GM13977 (cell line): ENCODE data around the gene F10.
"Not testable (repeated sequence)": the region's sequence is repeated elsewhere in the genome, so short reads cannot be mapped to it uniquely, and the experiment has no call there.

Source experiments
- DNase-seq: peaks from one replicate; pipeline ENCODE4 v3.0.0; 2012; ENCODE audit warnings: low spot score
- CTCF ChIP-seq: IDR thresholded peaks from 2 replicates; pipeline ENCODE4 v1.5.1; 2012; ENCODE audit warnings: mild to moderate bottlenecking, control low read depth; ENCODE audit not compliant: insufficient read depth; ENCODE audit errors: extremely low read depth, missing control alignments
- in situ Hi-C: fragments of 300-500 bp; cut with MboI; formaldehyde crosslinking; loops from one replicate; pipeline ENCODE4 v1.12.0; 2022; ENCODE audit warnings: low sequenced_read_pairs, low pct_unique_long_range_greater_than_20kb, mixed read lengths, inconsistent platforms; ENCODE audit not compliant: unreplicated experiment

Gene F10

DNA sequence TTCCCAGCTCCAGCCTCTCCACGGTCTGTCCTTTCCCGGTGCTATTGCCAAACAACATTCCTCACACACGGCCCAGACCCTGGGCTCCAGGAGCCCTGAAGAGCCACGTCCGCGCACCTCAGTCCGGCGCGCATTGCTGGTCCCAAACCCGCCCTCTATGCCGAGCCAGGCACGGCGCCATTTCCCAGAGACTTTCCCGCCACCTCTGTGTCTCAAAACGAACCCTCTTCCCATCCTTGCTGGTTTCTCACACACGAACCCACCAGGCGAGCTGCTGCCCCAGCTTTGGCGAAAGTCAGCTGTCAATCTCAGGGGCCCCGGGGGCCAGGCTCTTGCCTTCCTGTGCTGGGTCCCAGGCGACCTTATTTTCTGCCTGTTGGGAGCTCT, 45.0 kb upstream of the F10 start:
- in situ Hi-C loops, result no loop called here
- no peak for TF ChIP-seq CTCF
- no peak for DNase-seq

DNA sequence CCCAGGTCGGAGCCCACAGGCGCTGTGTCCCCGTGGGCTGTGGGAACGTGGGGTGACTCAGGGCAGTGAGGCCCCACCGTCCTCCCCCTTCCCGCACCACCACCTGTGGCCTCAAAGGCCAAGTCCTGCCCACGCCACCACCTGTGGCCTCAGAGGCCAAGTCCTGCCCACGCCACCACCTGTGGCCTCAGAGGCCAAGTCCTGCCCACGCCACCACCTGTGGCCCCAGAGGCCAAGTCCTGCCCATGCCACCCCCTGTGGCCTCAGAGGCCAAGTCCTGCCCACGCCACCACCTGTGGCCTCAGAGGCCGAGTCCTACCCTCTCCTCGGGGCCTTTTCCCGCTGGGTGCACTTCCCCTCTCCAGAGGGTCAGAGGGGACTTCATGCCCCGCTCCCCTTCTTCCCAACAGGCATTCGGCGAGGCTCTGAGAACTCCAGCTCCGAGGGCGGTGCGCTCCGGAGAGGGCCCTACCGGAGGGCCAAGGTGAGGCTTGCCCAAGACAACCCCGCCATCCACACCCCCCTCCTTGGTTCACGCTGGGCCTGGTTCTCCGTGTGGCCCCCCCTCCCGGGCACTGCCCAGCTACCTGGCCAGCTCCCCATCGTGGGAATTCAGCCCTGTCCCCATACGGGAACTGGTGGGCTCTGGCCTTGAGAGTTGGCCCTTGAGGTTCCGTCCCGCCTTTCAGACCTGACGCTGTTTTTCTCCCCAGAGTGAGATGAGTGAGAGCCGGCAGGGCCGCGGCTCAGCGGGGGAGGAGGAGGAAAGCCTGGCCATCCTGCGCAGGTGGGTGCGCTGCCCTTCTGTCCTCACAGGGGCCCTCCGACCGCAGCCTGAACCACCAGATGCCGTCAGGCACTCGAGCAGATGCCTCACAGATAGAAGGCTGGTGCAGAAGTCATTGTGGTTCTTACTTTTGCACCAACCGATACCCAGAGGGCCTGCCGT, 44.4 kb upstream of the F10 start:
- no peak for DNase-seq
- in situ Hi-C loops, result no loop called here
- no peak for TF ChIP-seq CTCF

- in situ Hi-C loops, result no loop called here
- DNase-seq, result no peak
- no peak for TF ChIP-seq CTCF
Measured at GRCh38 chr13:113078902-113079780, 43.5 kb upstream of the F10 start.

- in situ Hi-C loops, DNase-seq: not testable (repeated sequence)
Measured at GRCh38 chr13:113079781-113080080, 42.9 kb upstream of the F10 start.

DNA sequence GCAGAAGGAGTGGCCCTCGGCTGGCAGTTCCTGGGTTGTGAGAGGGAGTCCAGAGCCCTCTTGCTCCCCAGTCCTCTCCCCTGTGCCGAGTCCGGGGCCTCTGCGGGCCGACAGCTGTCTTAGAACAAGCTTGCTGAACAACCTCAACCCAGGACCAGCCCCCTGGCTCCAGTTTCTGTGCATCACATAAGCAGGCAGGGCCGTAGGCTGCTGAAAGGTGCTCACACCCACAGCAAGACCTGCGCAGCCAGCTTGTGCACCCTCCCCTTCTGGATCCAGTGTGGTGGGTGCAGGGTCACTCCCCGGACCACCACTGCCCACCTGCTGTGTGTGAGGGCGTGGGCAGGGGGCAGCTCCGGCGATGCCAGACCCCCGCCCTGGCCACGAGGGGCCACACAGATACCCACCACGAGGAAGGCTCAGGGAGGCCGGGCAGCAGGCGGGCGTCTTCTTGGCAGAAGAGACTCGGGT, 42.2 kb upstream of the F10 start:
- no peak for TF ChIP-seq CTCF
- DNase-seq, result no peak
- in situ Hi-C loops, result no loop called here

DNA sequence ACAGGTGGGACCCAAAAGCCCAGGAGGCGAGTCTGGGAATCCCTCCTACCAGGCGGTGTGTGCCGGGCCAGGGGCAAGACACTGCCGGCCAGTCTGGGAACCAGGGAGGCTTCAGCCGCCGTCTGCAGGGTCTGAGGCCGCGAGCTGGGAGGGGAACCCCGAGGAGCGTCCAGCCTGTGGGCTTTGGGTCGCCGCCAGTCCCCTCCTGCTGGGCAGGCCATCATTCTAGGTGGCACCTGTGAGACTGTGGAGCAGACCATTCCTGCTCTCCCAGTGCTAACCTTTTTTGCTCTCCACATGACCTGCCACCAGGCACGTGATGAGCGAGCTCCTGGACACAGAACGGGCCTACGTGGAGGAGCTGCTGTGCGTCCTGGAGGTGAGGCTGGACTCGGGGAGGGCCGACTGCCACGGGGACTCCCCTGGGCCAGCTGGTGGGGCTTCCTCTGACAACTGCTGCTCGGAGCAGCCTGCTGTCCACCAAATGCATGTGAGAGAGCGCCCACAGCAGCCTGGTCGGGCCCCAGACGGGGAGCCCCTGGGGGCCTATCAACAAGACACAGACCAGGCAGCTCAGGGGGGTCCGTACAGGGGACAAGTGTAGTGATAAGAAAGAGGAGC, 41.6 kb upstream of the F10 start:
- in situ Hi-C loops, result no loop called here
- TF ChIP-seq CTCF, result no peak
- DNase-seq, result no peak
